Fibroblast of lung (primary cell): Measurements from ENCODE around the gene CLCN4. TPM values are rescaled to one million over a fixed set of nuclear protein-coding genes. Genes with fewer than 3 reads are reported as not detected.

Experiments used
- DNase-seq, 2 donors: peaks; one replicate each; pipeline versions ENCODE4 v3.0.0 to v3.0.0-alpha.2; 2010; ENCODE audit warnings: low read depth in 2 of 2
- H2AFZ ChIP-seq: 2 replicates; pipeline ENCODE4 v1.5.1; 2012; ENCODE audit warnings: low read length, control low read depth, inconsistent platforms
- H3K27ac ChIP-seq: 2 replicates; pipeline ENCODE4 v1.5.1; 2011; ENCODE audit warnings: low read length, control low read depth; ENCODE audit not compliant: insufficient read depth
- H3K27me3 ChIP-seq: 2 replicates; pipeline ENCODE4 v1.5.1; 2011; ENCODE audit warnings: mild to moderate bottlenecking, low read length; ENCODE audit not compliant: control insufficient read depth, insufficient read depth
- H3K36me3 ChIP-seq: 2 replicates; pipeline ENCODE4 v1.5.1; 2011; ENCODE audit warnings: low read length; ENCODE audit not compliant: control insufficient read depth, insufficient read depth
- H3K4me1 ChIP-seq: 2 replicates; pipeline ENCODE4 v1.5.1; 2011; ENCODE audit warnings: low read length; ENCODE audit not compliant: control insufficient read depth, insufficient read depth; ENCODE audit errors: extremely low read depth
- H3K4me2 ChIP-seq: 2 replicates; pipeline ENCODE4 v1.5.1; 2011; ENCODE audit warnings: low read length, control low read depth; ENCODE audit not compliant: insufficient read depth; ENCODE audit errors: extremely low read depth
- H3K4me3 ChIP-seq, 4 experiments: fragments of 200-600 bp in 1 of 4; sonication (generic) in 1 of 4; replicated peaks in 1 of 4; 2 replicates each; pipeline ENCODE4 v1.5.1; 2011 to 2016; ENCODE audit warnings: low read length in 4 of 4, low read depth in 3 of 4, mild to moderate bottlenecking in 3 of 4, control low read depth in 2 of 4, inconsistent platforms in 1 of 4, mixed read lengths in 1 of 4; ENCODE audit not compliant: insufficient read depth in 1 of 4; ENCODE audit errors: control extremely low read depth in 1 of 4
- H3K79me2 ChIP-seq: 2 replicates; pipeline ENCODE4 v1.5.1; 2012; ENCODE audit warnings: mild to moderate bottlenecking, low read length, inconsistent platforms; ENCODE audit not compliant: control insufficient read depth, insufficient read depth
- H3K9ac ChIP-seq: 2 replicates; pipeline ENCODE4 v1.5.1; 2011; ENCODE audit warnings: mild to moderate bottlenecking, low read length, control low read depth; ENCODE audit not compliant: insufficient read depth
- H3K9me3 ChIP-seq: 2 replicates; pipeline ENCODE4 v1.5.1; 2012; ENCODE audit warnings: low read depth, low read length; ENCODE audit not compliant: control insufficient read depth, insufficient read depth
- H4K20me1 ChIP-seq: 2 replicates; pipeline ENCODE4 v1.5.1; 2011; ENCODE audit warnings: low read length; ENCODE audit not compliant: control insufficient read depth, insufficient read depth; ENCODE audit errors: extremely low read depth
- CTCF ChIP-seq, 2 donors: IDR thresholded peaks in 1 of 2; conservative IDR thresholded peaks in 1 of 2; 1 replicate in 1 of 2; 2 replicates in 1 of 2; pipeline ENCODE4 v1.5.1; 2011 to 2012; ENCODE audit warnings: low read length in 2 of 2, control low read depth in 1 of 2, inconsistent platforms in 1 of 2, low read depth in 1 of 2, mild to moderate bottlenecking in 1 of 2
- EZH2 ChIP-seq: IDR thresholded peaks from 2 replicates; pipeline ENCODE4 v1.5.1; 2012; ENCODE audit warnings: low read length, control low read depth, mild to moderate bottlenecking; ENCODE audit errors: missing control alignments
- polyA plus RNA-seq, 2 donors: library from polyadenylated mRNA; depleted of rRNA in 1 of 2; stranded (reverse) in 1 of 2; unstranded in 1 of 2; fragments of >200 nt; gene quantifications; 2 replicates each; pipeline ENCODE4 v1.2.1, GENCODE V29; 2011 to 2012; ENCODE audit warnings: missing spikeins in 1 of 2
- total RNA-seq: library from RNA; depleted of rRNA; stranded (reverse); fragments of >200 nt; gene quantifications from 2 replicates; pipeline ENCODE4 v1.2.1, GENCODE V29; 2014

The CLCN4 gene
- total and polyA plus RNA-seq, 2 donors (not counting 1 experiment from before 2014, with no cell fraction given) = 0.70 to 4.0 TPM

- H3K9me3 ChIP-seq = no peaks in the 10 kb centered on the region
- no peaks in the 10 kb centered on the region for H3K4me1 ChIP-seq
- no peak overlapping the region for H3K4me2 ChIP-seq
- H4K20me1 ChIP-seq = no peaks in the 10 kb centered on the region
- no peaks in the 10 kb centered on the region for H3K36me3 ChIP-seq
- no peaks in the 10 kb centered on the region for H3K79me2 ChIP-seq
- H2AFZ ChIP-seq = no peak overlapping the region
- no peak overlapping the region for H3K9ac ChIP-seq
- H3K27me3 ChIP-seq = no peaks in the 10 kb centered on the region
- H3K27ac ChIP-seq = no peak overlapping the region
- no peak overlapping the region for H3K4me3 ChIP-seq
- no peak for DNase-seq
- TF ChIP-seq EZH2 (no peak), CTCF (conservative IDR thresholded peaks at IDR 0.05 in 1 of 2, IDR thresholded peaks at IDR 0.05 in 1 of 2; ENCODE audit: low read depth in 1 of 2, low read length in 2 of 2) (no peak)
These were observed 27.6 kb downstream of the CLCN4 start for GRCh38 chrX:10184411-10184810.

GRCh38 chrX:10186355-10186754, 29.6 kb downstream of the CLCN4 start:
- Histone ChIP-seq H3K4me2 (no peak overlapping the region), H3K4me3 (no peak overlapping the region), H3K9ac (no peak overlapping the region), H3K36me3 (no peaks in the 10 kb centered on the region), H3K4me1 (no peaks in the 10 kb centered on the region), H3K9me3 (no peaks in the 10 kb centered on the region), H4K20me1 (no peaks in the 10 kb centered on the region), H2AFZ (no peak overlapping the region), H3K27ac (no peak overlapping the region), H3K79me2 (no peaks in the 10 kb centered on the region), H3K27me3 (no peaks in the 10 kb centered on the region)
- TF ChIP-seq CTCF (conservative IDR thresholded peaks at IDR 0.05 in 1 of 2, IDR thresholded peaks at IDR 0.05 in 1 of 2; ENCODE audit: low read depth in 1 of 2, low read length in 2 of 2) (no peak), EZH2 (no peak)
- DNase-seq = no peak

- TF ChIP-seq EZH2 (no peak), CTCF (conservative IDR thresholded peaks at IDR 0.05 in 1 of 2, IDR thresholded peaks at IDR 0.05 in 1 of 2; ENCODE audit: low read depth in 1 of 2, low read length in 2 of 2) (no peak)
These were observed 30.6 kb downstream of the CLCN4 start for GRCh38 chrX:10187421-10187820.

More at GRCh38 chrX:10187421-10187820, 30.6 kb downstream of the CLCN4 start:
- H3K4me3 ChIP-seq = no peak overlapping the region
- H3K27me3 ChIP-seq = no peaks in the 10 kb centered on the region
- no peak for DNase-seq
- H3K36me3 ChIP-seq = no peaks in the 10 kb centered on the region
- no peaks in the 10 kb centered on the region for H3K9me3 ChIP-seq
- H2AFZ ChIP-seq = no peak overlapping the region
- H3K27ac ChIP-seq = no peak overlapping the region
- H3K4me2 ChIP-seq = no peak overlapping the region
- no peaks in the 10 kb centered on the region for H3K4me1 ChIP-seq
- no peak overlapping the region for H3K9ac ChIP-seq
- no peaks in the 10 kb centered on the region for H3K79me2 ChIP-seq
- no peaks in the 10 kb centered on the region for H4K20me1 ChIP-seq
